Measurements from ENCODE around the gene PTPRN2.
"Not testable (repeated sequence)": the region's sequence is repeated elsewhere in the genome, so short reads cannot be mapped to it uniquely, and the experiment has no call there.

The PTPRN2 gene

GRCh38 chr7:158350166-158350900, 237.3 kb downstream of the PTPRN2 start:
- no peak overlapping the region for H3K4me3 ChIP-seq (ENCODE audit: low read depth, low read length)
- TF ChIP-seq, protein P1, sequence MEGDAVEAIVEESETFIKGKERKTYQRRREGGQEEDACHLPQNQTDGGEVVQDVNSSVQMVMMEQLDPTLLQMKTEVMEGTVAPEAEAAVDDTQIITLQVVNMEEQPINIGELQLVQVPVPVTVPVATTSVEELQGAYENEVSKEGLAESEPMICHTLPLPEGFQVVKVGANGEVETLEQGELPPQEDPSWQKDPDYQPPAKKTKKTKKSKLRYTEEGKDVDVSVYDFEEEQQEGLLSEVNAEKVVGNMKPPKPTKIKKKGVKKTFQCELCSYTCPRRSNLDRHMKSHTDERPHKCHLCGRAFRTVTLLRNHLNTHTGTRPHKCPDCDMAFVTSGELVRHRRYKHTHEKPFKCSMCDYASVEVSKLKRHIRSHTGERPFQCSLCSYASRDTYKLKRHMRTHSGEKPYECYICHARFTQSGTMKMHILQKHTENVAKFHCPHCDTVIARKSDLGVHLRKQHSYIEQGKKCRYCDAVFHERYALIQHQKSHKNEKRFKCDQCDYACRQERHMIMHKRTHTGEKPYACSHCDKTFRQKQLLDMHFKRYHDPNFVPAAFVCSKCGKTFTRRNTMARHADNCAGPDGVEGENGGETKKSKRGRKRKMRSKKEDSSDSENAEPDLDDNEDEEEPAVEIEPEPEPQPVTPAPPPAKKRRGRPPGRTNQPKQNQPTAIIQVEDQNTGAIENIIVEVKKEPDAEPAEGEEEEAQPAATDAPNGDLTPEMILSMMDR (IDR thresholded peaks at IDR 0.05; ENCODE audit: borderline replicate concordance, insufficient read depth, low read depth, low read length), result no peak

DNA sequence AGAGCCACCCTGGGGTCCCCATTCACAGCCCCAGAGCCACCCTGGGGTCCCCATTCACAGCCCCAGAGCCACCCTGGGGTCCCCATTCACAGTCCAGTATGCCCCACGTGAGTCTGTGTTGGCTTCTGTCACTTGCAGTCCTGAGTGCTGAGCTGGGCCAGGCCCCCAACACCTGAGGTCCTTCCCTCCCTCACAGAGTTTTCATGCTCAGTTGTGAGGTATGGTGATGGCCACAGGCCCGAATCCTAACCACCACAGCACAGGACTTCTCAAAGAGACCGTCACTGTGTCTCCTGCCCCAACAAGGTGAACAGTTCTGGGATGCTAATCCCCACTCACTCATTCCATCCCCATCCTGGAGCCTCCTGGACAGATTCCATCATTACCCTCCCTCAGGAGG, 239.2 kb downstream of the PTPRN2 start:
- TF ChIP-seq, protein P1 (IDR thresholded peaks at IDR 0.05; ENCODE audit: borderline replicate concordance, insufficient read depth, low read depth, low read length), result no peak

DNA sequence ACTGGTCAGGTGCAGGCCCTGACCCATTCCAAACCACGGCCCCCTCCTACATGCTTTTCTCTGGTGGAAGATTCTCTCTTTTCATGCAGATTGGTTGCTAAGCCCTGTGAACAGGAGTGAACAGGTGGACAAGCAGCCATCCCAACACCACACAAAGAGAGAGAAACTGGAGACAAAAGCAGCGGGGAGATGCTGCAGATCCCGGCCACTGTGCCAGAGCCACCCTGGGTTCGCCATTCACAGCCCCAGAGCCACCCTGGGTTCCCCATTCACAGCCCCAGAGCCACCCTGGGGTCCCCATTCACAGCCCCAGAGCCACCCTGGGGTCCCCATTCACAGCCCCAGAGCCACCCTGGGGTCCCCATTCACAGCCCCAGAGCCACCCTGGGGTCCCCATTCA, 239.6 kb downstream of the PTPRN2 start:
- not testable (repeated sequence) for H3K4me3 ChIP-seq (ENCODE audit: low read depth, low read length)

More for the DNA sequence above, 239.2 kb downstream of the PTPRN2 start:
- no peak overlapping the region for H3K4me3 ChIP-seq (ENCODE audit: low read depth, low read length)

- no peak overlapping the region for H3K4me3 ChIP-seq (ENCODE audit: low read depth, low read length)
- TF ChIP-seq, protein P1 (IDR thresholded peaks at IDR 0.05; ENCODE audit: borderline replicate concordance, insufficient read depth, low read depth, low read length), result no peak
These were observed 241.9 kb downstream of the PTPRN2 start for GRCh38 chr7:158345731-158346130.

GRCh38 chr7:158344706-158345300, 242.8 kb downstream of the PTPRN2 start:
- TF ChIP-seq, protein P1 (IDR thresholded peaks at IDR 0.05; ENCODE audit: borderline replicate concordance, insufficient read depth, low read depth, low read length), result no peak
- no peak overlapping the region for H3K4me3 ChIP-seq (ENCODE audit: low read depth, low read length)

- no peak overlapping the region for H3K4me3 ChIP-seq (ENCODE audit: low read depth, low read length)
- TF ChIP-seq, protein P1 (IDR thresholded peaks at IDR 0.05; ENCODE audit: borderline replicate concordance, insufficient read depth, low read depth, low read length), result no peak
These were observed 243.6 kb downstream of the PTPRN2 start for GRCh38 chr7:158343936-158344455.

- TF ChIP-seq, protein P1 (IDR thresholded peaks at IDR 0.05; ENCODE audit: borderline replicate concordance, insufficient read depth, low read depth, low read length), result no peak
- H3K4me3 ChIP-seq (ENCODE audit: low read depth, low read length), result no peak overlapping the region
These were observed 244.1 kb downstream of the PTPRN2 start for GRCh38 chr7:158343526-158343925.

DNA sequence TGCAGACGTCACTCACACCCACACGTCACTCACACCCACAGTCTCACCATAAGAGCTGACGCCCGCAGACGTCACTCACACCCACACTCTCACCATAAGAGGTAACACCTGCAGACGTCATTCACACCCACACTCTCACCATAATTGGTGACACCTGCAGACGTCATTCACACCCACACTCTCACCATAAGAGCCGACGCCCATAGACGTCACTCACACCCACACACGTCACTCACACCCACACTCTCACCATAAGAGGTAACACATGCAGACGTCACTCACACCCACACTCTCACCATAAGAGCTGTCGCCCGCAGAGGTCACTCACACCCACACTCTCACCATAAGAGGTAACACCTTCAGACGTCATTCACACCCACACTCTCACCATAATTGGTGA, 246.5 kb downstream of the PTPRN2 start:
- not testable (repeated sequence) for H3K4me3 ChIP-seq (ENCODE audit: low read depth, low read length)

- not testable (repeated sequence) for H3K4me3 ChIP-seq (ENCODE audit: low read depth, low read length)
These were observed 250.7 kb downstream of the PTPRN2 start for GRCh38 chr7:158336952-158337351.

- H3K4me3 ChIP-seq (ENCODE audit: low read depth, low read length), result not testable (repeated sequence)
These were observed 255.1 kb downstream of the PTPRN2 start for GRCh38 chr7:158332516-158332915.

DNA sequence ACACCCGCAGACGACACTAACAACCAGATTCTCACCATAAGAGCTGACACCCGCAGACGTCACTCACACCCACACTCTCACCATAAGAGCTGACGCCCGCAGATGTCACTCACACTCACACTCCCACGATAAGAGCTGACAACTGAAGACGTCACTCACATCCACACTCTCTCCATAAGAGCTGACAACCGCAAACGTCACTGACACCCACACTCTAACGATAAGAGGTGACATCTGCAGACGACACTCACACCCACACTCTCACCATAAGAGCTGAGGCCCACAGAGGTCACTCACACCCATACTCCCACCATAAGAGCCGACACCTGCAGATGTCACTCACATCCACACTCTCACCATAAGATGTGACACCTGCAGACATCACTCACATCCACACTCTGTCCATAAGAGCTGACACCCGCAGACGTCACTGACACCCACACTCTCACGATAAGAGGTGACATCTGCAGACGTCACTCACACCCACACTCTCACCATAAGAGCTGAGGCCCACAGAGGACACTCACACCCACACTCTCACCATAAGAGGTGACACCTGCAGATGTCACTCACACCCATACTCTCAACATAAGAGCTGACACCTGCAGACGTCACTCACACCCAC, 255.7 kb downstream of the PTPRN2 start:
- H3K4me3 ChIP-seq (ENCODE audit: low read depth, low read length), result not testable (repeated sequence)
